G401 (cell line): ENCODE data around the gene MZB1. TPM values are rescaled to one million over a fixed set of nuclear protein-coding genes. Genes with fewer than 3 reads are reported as not detected.
"Not testable (repeated sequence)": the region's sequence is repeated elsewhere in the genome, so short reads cannot be mapped to it uniquely, and the experiment has no call there.

Source experiments
- DNase-seq: peaks from one replicate; pipeline ENCODE4 v3.0.0-alpha.2; 2015; ENCODE audit warnings: low spot score
- in situ Hi-C: cut with HindIII; loops from 2 replicates; pipeline ENCODE4 v1.10.0; 2016; ENCODE audit warnings: low sequenced_read_pairs, mixed read lengths
- total RNA-seq: library from RNA; depleted of rRNA; stranded (reverse); fragments of >200 nt; shearing (Covaris generic); gene quantifications from 2 replicates; pipeline ENCODE4 v1.2.3, GENCODE V29; 2014; rRNA removed

Gene MZB1
- total RNA-seq, 1 experiment from 2014 or later, result not detected

GRCh38 chr5:139345442-139345841 lies 44.3 kb downstream of the MZB1 start:
- DNase-seq, in situ Hi-C loops: not testable (repeated sequence)

- in situ Hi-C loops, result no loop called here
- DNase-seq, result no peak
These were observed 45.5 kb downstream of the MZB1 start for GRCh38 chr5:139344177-139344576.

GRCh38 chr5:139343476-139343875 lies 46.2 kb downstream of the MZB1 start:
- in situ Hi-C loops, result no loop called here
- DNase-seq, result no peak

GRCh38 chr5:139342423-139342723 lies 47.3 kb downstream of the MZB1 start:
- in situ Hi-C loops, result no loop called here
- no peak for DNase-seq

- in situ Hi-C loops, result no loop called here
These were observed 47.9 kb downstream of the MZB1 start, which contains the start of gene PAIP2 for GRCh38 chr5:139341689-139342422. Gene PAIP2, plus strand, starts transcription at chr5:139341854. Its CDS starts 21,931 bp downstream, at chr5:139363785.

GRCh38 chr5:139341187-139341688 lies 48.5 kb downstream of the MZB1 start:
- DNase-seq, result no peak
- in situ Hi-C loops, result no loop called here

More at GRCh38 chr5:139341689-139342422, 47.9 kb downstream of the MZB1 start, which contains the start of gene PAIP2:
- DNase-seq, result peak; percentile 98

GRCh38 chr5:139340051-139340450 lies 49.7 kb downstream of the MZB1 start:
- no peak for DNase-seq
- in situ Hi-C loops, result no loop called here

Other genes with a start within 250 kb of the MZB1 start
- gene SIL1, start 191.5 kb downstream of the MZB1 start, total RNA-seq, result 31.3 and 66.4 TPM in 2 replicates
- gene MATR3, start 96.2 kb downstream of the MZB1 start, total RNA-seq, result 251 and 346 TPM in 2 replicates
- 70.2 and 79.6 TPM in 2 replicates for gene PAIP2, start 48.1 kb downstream of the MZB1 start, total RNA-seq
- gene SLC23A1, start 6.6 kb downstream of the MZB1 start, total RNA-seq, result not detected in 2 replicates
- 0.55 and 0.78 TPM in 2 replicates for gene PROB1, start 5.2 kb upstream of the MZB1 start, total RNA-seq
- gene SPATA24, start 14.2 kb upstream of the MZB1 start, total RNA-seq, result 10.6 and 24.7 TPM in 2 replicates
- gene DNAJC18, start 49.6 kb upstream of the MZB1 start, total RNA-seq, result 4.1 and 18.8 TPM in 2 replicates
- 2.0 and 6.3 TPM in 2 replicates for gene ECSCR, start 72.8 kb upstream of the MZB1 start, total RNA-seq
- not detected in 2 replicates for gene SMIM33, start 81.1 kb upstream of the MZB1 start, total RNA-seq
- 23.1 and 49.2 TPM in 2 replicates for gene STING1, start 92.8 kb upstream of the MZB1 start, total RNA-seq
- 134 and 140 TPM in 2 replicates for gene UBE2D2, start 171.4 kb upstream of the MZB1 start, total RNA-seq